OCI-LY1 (cell line): ENCODE data around the gene PUM2.
A peak's percentile ranks its signal among the peaks of the same experiment; 100 is the strongest.

Experiments
- H2AFZ ChIP-seq: fragments of 200-600 bp; sonication (generic), shearing (Covaris generic); 2 replicates; pipeline ENCODE4 v1.6.0; 2014; ENCODE audit warnings: antibody characterized with exemption, mild to moderate bottlenecking, low read length
- H3F3A ChIP-seq: fragments of 200-600 bp; sonication (generic), shearing (Covaris generic); 2 replicates; pipeline ENCODE4 v1.6.0; 2014; ENCODE audit warnings: mild to moderate bottlenecking, antibody characterized with exemption, low read length, moderate library complexity; ENCODE audit not compliant: insufficient read depth
- H3K27ac ChIP-seq: fragments of 200-600 bp; sonication (generic); 2 replicates; pipeline ENCODE4 v1.5.1; 2014; ENCODE audit warnings: low read length, mixed run types, mild to moderate bottlenecking, low read depth; ENCODE audit not compliant: poor library complexity, severe bottlenecking
- H3K27me3 ChIP-seq: fragments of 200-600 bp; sonication (generic); 2 replicates; pipeline ENCODE4 v1.6.0; 2014; ENCODE audit warnings: antibody characterized with exemption, mild to moderate bottlenecking, low read length, moderate library complexity; ENCODE audit not compliant: insufficient read depth
- H3K36me3 ChIP-seq: fragments of 200-600 bp; sonication (generic); 2 replicates; pipeline ENCODE4 v1.6.1; 2014; ENCODE audit warnings: mild to moderate bottlenecking, antibody characterized with exemption, low read length, moderate library complexity, mixed read lengths; ENCODE audit not compliant: insufficient read depth
- H3K4me1 ChIP-seq: fragments of 200-600 bp; sonication (generic); 2 replicates; pipeline ENCODE4 v1.5.1; 2014; ENCODE audit warnings: mild to moderate bottlenecking, low read length, moderate library complexity; ENCODE audit not compliant: insufficient read depth, severe bottlenecking
- H3K4me2 ChIP-seq: fragments of 200-600 bp; sonication (generic), shearing (Covaris generic); 2 replicates; pipeline ENCODE4 v1.6.1; 2014; ENCODE audit warnings: low read length
- H3K4me3 ChIP-seq: fragments of 200-600 bp; sonication (generic); 2 replicates; pipeline ENCODE4 v1.5.1; 2014; ENCODE audit warnings: low read length, low read depth, mild to moderate bottlenecking, mixed read lengths; ENCODE audit not compliant: poor library complexity, severe bottlenecking
- H3K79me2 ChIP-seq: fragments of 200-600 bp; shearing (Covaris generic); 2 replicates; pipeline ENCODE4 v1.6.1; 2016; ENCODE audit warnings: mixed run types, low read length, mixed read lengths; ENCODE audit not compliant: insufficient read depth
- H3K9ac ChIP-seq: fragments of 200-600 bp; sonication (generic), shearing (Covaris generic); 2 replicates; pipeline ENCODE4 v1.6.1; 2014; ENCODE audit warnings: mild to moderate bottlenecking, low read length, mixed read lengths
- H3K9me2 ChIP-seq: fragments of 200-600 bp; sonication (generic), shearing (Covaris generic); 2 replicates; pipeline ENCODE4 v1.6.1; 2014; ENCODE audit warnings: low read depth, mild to moderate bottlenecking, low read length, mixed read lengths
- H3K9me3 ChIP-seq: fragments of 200-600 bp; shearing (Covaris generic); 2 replicates; pipeline ENCODE4 v1.6.1; 2014; ENCODE audit warnings: low read length, mixed read lengths
- H4K20me1 ChIP-seq: fragments of 200-600 bp; sonication (generic), shearing (Covaris generic); 2 replicates; pipeline ENCODE4 v1.6.0; 2016; ENCODE audit warnings: mild to moderate bottlenecking, low read length; ENCODE audit not compliant: insufficient read depth
- EZH2 ChIP-seq: fragments of 200-600 bp; sonication (generic), shearing (Covaris generic); IDR thresholded peaks from 2 replicates; pipeline ENCODE4 v1.8.0; 2017; ENCODE audit warnings: borderline replicate concordance, mixed run types, mild to moderate bottlenecking, antibody characterized with exemption, low read length, moderate library complexity, mixed read lengths
- TF ChIP-seq, protein P1 (sequence below): fragments of 200-600 bp; sonication (generic), shearing (Covaris generic); IDR thresholded peaks from 2 replicates; pipeline ENCODE4 v1.5.1; 2017; ENCODE audit warnings: mild to moderate bottlenecking, antibody characterized with exemption, low read length, moderate library complexity, mixed read lengths

The PUM2 gene

DNA sequence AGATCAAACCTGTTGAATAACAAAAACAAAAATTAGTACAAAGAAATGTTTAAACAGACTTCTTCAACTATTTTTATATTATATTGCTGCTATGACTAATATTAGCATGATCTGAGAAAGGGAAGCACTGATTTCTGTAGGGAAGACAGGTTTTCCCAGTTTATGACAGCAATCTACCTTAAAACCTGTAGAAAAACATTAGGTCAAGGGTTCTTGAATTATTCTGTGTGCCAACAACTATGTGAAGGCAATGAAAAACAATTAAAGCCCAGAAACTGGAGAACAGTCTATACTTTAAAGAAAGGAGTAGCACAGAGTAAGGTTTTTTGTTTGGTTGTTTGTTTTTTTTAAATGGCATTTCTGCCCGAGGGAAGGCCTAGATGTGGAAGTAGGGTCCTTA is 23.3 kb downstream of the PUM2 start:
- peaks cover 6% of the 10 kb centered on the region; the same call in 1 of the 2 replicates for H4K20me1 ChIP-seq
- no peak overlapping the region for H3K4me3 ChIP-seq
- no peak overlapping the region for H3K27ac ChIP-seq

DNA sequence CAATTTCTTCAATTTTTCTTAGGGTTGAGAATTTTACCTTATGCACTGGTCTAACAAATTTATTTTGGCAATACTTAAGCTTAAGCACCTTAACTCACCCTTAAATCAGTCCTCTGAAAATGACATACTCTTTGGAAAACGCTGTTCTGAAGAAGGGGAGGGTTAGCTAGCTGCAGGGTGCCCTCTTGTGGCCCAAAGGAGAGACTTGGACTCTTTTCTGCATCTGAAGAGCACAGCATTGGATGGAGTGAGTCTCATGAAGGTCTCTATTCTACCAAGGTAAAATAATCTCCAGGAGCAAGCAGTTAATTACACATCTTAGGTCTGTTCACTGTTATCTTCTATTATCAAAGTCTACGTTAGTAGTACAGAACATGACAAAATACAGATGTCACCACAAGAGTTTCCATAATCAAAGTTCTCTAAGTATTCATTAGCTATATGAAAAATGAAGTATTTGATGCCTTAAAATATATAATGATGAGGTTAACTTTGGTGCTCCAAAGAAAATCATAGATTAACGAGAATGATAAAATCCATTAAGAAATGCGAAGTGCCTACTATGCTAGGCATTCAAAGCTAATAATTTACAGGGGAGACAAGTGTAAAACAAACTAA is 24.4 kb downstream of the PUM2 start:
- Histone ChIP-seq H2AFZ (no peak overlapping the region), H3K27ac (no peak overlapping the region), H4K20me1 (peaks cover 6% of the 10 kb centered on the region; the same call in 1 of the 2 replicates), H3K36me3 (peaks cover 81% of the 10 kb centered on the region), H3F3A (no peaks in the 10 kb centered on the region; the same call in 1 of the 2 replicates), H3K4me2 (no peak overlapping the region), H3K4me1 (no peaks in the 10 kb centered on the region), H3K9me3 (0 out of 2 replicates have a peak, but pooled peaks cover 5% of the 10 kb centered on the region), H3K79me2 (peaks cover 94% of the 10 kb centered on the region), H3K4me3 (no peak overlapping the region), H3K9me2 (no peaks in the 10 kb centered on the region), H3K27me3 (no peaks in the 10 kb centered on the region), H3K9ac (no peak overlapping the region)
- TF ChIP-seq EZH2 = no peak
- TF ChIP-seq, protein P1, sequence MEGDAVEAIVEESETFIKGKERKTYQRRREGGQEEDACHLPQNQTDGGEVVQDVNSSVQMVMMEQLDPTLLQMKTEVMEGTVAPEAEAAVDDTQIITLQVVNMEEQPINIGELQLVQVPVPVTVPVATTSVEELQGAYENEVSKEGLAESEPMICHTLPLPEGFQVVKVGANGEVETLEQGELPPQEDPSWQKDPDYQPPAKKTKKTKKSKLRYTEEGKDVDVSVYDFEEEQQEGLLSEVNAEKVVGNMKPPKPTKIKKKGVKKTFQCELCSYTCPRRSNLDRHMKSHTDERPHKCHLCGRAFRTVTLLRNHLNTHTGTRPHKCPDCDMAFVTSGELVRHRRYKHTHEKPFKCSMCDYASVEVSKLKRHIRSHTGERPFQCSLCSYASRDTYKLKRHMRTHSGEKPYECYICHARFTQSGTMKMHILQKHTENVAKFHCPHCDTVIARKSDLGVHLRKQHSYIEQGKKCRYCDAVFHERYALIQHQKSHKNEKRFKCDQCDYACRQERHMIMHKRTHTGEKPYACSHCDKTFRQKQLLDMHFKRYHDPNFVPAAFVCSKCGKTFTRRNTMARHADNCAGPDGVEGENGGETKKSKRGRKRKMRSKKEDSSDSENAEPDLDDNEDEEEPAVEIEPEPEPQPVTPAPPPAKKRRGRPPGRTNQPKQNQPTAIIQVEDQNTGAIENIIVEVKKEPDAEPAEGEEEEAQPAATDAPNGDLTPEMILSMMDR = peak; percentile 90

More for the DNA sequence above, 23.3 kb downstream of the PUM2 start:
- no peaks in the 10 kb centered on the region; the same call in 1 of the 2 replicates for H3F3A ChIP-seq
- H3K4me2 ChIP-seq = no peak overlapping the region
- TF ChIP-seq EZH2 = no peak
- TF ChIP-seq, protein P1 = no peak
- no peak overlapping the region for H3K9ac ChIP-seq
- no peak overlapping the region for H2AFZ ChIP-seq
- H3K27me3 ChIP-seq = no peaks in the 10 kb centered on the region
- peaks cover 96% of the 10 kb centered on the region for H3K79me2 ChIP-seq
- H3K36me3 ChIP-seq = peaks cover 85% of the 10 kb centered on the region
- H3K4me1 ChIP-seq = no peaks in the 10 kb centered on the region
- 0 out of 2 replicates have a peak, but pooled peaks cover 6% of the 10 kb centered on the region for H3K9me3 ChIP-seq
- H3K9me2 ChIP-seq = no peaks in the 10 kb centered on the region

GRCh38 chr2:20322527-20323300 is 27.9 kb downstream of the PUM2 start:
- Histone ChIP-seq H3K36me3 (peaks cover 87% of the 10 kb centered on the region), H3K9me2 (no peaks in the 10 kb centered on the region), H2AFZ (no peak overlapping the region), H3F3A (no peaks in the 10 kb centered on the region), H3K4me2 (no peak overlapping the region), H3K27ac (no peak overlapping the region), H3K4me1 (no peaks in the 10 kb centered on the region), H3K79me2 (peaks cover 72% of the 10 kb centered on the region), H4K20me1 (no peaks in the 10 kb centered on the region), H3K9me3 (no peaks in the 10 kb centered on the region), H3K27me3 (no peaks in the 10 kb centered on the region), H3K4me3 (no peak overlapping the region), H3K9ac (no peak overlapping the region)
- TF ChIP-seq EZH2 = no peak
- TF ChIP-seq, protein P1 = no peak
